Stimulated activated CD8-positive, alpha-beta memory T cell treated with anti-CD3 and anti-CD28 coated beads, Interleukin-4, amount 100 ng/mL, for 1 hour (primary cell): ENCODE measurements around the gene GMIP.

Source experiments
- DNase-seq, 2 donors: peaks; one replicate each; pipeline ENCODE4 v3.0.0-alpha.2; 2020; ENCODE audit warnings: low read depth in 2 of 2, low spot score in 1 of 2

Gene GMIP

GRCh38 chr19:19661141-19661674, 17.8 kb upstream of the GMIP start:
- no peak for DNase-seq

GRCh38 chr19:19659646-19660245, 16.3 kb upstream of the GMIP start:
- DNase-seq = no peak

- no peak for DNase-seq
Measured at GRCh38 chr19:19657397-19657783, 13.9 kb upstream of the GMIP start.

- no peak for DNase-seq
Measured at GRCh38 chr19:19656451-19657396, 13.3 kb upstream of the GMIP start.

DNA sequence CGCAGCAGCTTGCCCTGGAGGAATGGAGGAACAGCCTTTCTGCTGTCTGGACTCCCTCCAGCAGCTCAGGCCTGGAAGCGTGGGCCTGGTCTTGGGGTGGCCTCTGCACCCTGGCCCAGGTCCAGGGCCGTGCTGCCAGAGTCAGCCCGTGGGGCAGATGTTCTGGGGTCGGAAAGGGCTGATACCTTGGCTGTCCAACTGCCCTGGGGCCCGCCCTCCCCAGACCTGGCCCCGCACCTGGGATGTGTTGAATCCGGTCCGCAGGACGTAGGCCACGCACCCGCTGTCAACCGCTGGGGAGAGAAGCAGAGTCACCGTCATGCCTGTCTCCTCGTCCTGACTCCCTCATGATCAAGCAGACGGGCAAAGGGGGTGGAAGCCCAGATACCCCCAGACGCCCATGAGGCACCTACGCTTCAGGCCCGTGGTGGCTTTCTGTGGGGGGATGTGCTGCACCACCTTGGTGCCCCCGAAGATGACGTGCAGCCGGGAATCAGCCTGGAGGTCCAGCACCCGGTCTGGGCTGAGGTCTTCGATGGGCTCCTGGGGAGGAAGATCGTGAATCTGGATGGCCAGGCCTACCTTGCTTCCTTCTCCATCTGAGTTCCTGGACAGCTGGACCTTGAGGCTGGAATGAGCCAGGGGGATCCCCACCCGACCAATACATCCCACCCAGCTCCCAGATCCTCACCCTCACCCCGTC, 12.3 kb upstream of the GMIP start:
- no peak for DNase-seq

DNA sequence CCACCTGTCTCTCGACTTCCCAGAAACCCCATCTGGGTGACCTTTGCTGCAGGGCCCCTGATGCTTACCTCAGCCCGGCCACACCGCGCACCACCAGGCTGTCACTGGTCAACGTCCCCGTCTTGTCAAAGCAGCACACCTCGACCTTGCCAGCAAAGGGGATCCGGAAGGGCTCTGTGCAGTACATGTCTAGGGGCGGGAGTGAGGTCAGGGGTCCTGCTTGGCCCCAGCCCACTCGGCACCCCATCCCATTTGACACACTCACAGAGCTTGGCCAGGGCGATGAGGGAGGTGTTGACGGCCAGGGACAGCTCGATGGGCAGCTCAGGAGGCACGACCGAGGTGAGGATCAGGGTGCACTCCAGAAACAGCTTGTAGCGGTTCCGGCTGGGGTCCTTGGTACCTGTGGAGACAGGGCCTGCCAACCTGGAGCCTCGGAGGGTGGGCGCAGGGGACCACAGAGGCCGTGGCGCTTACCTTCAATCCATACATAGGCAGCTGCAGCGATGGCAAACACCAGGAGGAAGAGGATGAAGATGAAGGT, 11.7 kb upstream of the GMIP start:
- no peak for DNase-seq

DNA sequence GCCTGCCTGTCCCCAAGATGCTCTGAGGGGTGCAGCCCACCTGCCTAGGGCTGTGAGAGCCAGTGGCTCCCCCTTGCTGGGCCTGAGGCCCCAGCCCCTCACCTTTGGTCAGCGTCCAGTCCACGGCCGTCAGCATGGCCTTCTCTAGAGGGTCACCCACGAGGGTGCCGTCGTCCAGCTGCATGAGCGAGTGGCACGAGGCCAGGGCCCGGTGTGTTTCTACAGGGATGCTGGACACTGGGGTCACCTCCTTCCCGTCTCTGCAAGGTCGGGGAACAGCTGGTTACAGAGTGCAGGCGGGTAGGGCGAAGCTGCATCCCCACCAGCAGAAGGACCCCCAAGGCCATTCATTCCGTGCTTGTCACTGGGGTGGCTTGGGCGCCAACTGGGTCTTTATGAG, 11.0 kb upstream of the GMIP start:
- no peak for DNase-seq

- DNase-seq = no peak
Measured at GRCh38 chr19:19653597-19654147, 10.2 kb upstream of the GMIP start.

- no peak for DNase-seq
Measured at GRCh38 chr19:19652482-19653295, 9.2 kb upstream of the GMIP start.

- no peak for DNase-seq
Measured at GRCh38 chr19:19651076-19651475, 7.6 kb upstream of the GMIP start.

- no peak for DNase-seq
Measured at GRCh38 chr19:19650331-19650730, 6.9 kb upstream of the GMIP start.

GRCh38 chr19:19649580-19649995, 6.1 kb upstream of the GMIP start:
- no peak for DNase-seq

GRCh38 chr19:19649155-19649554, 5.7 kb upstream of the GMIP start:
- no peak for DNase-seq

DNA sequence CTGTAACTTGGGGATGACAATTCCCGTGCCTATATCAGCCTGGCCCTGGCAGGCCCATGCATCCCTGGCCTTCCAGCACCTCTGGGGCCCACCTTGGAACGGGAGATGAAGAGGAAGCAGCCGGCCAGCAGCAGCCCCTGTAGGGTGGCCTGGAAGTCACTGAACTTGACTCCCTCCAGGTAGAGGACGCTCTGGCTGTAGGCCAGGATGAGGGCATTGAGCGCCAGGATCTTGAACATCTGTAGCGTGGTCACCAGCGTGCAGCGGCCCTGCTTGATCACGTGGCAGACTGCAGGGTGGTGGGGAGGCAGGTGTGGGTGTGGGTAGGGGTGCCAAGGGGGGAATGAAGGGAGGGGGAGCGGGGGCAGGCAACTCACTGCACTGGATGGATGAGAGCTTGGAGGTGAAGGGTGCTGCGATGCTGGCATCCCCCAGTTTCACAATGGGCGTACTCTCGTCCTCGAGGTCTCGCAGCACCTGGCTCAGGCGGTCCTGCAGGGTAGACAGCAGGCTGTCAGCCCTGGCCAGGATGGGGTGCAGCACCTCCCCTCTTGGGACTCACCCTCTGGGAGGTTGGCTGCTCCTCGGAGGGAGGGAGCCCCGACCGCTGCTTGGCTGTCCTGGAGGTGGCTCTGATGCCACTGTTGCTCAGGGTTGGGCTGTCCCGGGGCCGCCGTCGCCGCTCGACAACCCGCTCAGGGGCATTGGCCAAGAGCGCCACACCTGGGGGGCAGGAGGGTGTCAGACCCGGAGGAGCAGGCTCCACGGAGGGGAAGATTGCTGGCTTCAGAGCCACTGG, 3.8 kb upstream of the GMIP start:
- no peak for DNase-seq

GRCh38 chr19:19645233-19645870, 1.9 kb upstream of the GMIP start:
- no peak for DNase-seq

GRCh38 chr19:19644054-19644388, 564 bp upstream of the GMIP start:
- no peak for DNase-seq

DNA sequence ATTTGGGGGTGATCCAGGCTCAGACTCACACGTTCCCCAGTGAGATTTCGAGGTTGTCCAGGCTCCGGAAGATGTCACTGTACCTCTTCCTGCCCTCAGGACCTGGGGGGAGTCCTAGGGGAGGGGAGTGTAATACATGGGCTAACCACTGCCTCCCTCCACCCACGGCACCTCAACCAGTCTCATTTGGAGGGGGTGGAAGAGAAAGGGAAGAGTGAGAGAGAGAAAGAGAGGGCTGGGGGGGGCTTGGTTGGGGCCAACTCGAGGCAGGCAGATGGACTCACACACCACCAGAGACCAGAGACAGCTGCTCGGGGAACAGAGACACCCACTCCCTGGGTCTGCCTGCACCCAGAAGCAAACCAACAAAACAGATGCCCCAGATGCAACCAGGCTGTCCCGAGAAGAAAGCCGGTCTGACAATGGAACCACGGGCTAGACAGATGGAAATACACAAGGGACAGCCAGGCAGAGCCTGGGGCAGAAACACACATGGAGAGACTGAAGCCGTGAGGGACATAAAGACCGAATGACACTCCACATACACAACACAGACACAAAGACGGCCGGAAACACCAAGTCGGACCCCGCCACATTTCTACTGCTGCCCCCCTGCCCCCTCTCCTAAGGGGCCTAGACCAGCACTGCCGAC, 825 bp downstream of the GMIP start:
- DNase-seq = no peak

DNA sequence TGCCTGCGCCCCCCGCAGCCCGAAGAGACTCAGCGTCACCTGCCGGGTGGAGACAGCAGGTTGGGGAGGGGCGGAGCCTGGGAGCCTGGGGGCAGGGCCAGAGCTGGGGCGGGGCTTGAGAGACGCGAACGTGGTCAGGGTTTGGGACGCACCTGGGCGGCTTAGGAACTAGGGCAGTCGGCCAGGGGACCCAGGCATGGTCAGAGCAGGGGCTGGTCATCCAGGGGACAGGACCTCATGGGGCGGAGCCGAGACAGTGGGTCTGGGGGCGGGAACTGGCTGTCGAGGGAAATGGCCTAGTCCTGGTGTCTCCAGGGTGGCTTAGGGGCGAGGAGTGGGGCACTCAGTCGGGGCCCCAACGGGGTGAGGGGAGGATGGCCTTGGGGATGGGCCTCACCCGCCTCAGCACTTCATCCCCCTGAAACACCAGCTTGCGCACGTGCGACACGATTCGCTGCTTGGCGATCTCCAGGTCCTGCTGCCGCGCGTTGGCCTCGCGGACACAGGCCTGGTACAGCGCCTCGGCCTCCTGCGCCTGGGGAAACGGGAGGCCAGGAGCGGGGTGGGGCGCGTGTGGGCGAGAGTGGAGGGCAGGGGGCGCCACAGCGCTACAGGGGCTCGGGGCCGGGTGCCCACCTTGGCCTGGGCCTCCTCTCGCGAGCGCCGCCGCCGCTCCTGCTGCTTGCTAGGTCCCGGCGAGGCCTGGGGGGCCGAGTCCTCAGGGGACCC, 5.8 kb downstream of the GMIP start:
- no peak for DNase-seq
